Measurements from ENCODE around the gene EPHA2. TPM values are rescaled to one million over a fixed set of nuclear protein-coding genes. Genes with fewer than 3 reads are reported as not detected.
"Not testable (repeated sequence)": the region's sequence is repeated elsewhere in the genome, so short reads cannot be mapped to it uniquely, and the experiment has no call there.

The EPHA2 gene
- total RNA-seq, 1 donor from 2014 or later: 146 TPM

- peak; percentile 63 for ATAC-seq
Measured at GRCh38 chr1:16183765-16184556, 28.1 kb upstream of the EPHA2 start.

- peak; percentile 65 for ATAC-seq
Measured at GRCh38 chr1:16183179-16183578, 27.3 kb upstream of the EPHA2 start.

- ATAC-seq: peak; percentile 52
Measured at GRCh38 chr1:16181887-16182719, 26.2 kb upstream of the EPHA2 start.

- no peak for ATAC-seq
Measured at GRCh38 chr1:16180291-16180824, 24.5 kb upstream of the EPHA2 start.

GRCh38 chr1:16178596-16179497 lies 23.0 kb upstream of the EPHA2 start:
- ATAC-seq: peak; percentile 58

- ATAC-seq: no peak
Measured at GRCh38 chr1:16177306-16177705, 21.4 kb upstream of the EPHA2 start.

- no peak for ATAC-seq
Measured at GRCh38 chr1:16176653-16177052, 20.8 kb upstream of the EPHA2 start.

GRCh38 chr1:16175610-16176553 lies 20.0 kb upstream of the EPHA2 start:
- no peak for ATAC-seq

GRCh38 chr1:16174886-16175598 lies 19.2 kb upstream of the EPHA2 start:
- ATAC-seq: no peak

- peak; percentile 0 for ATAC-seq
Measured at GRCh38 chr1:16174261-16174868, 18.5 kb upstream of the EPHA2 start.

- peak; percentile 88 for ATAC-seq
Measured at GRCh38 chr1:16173447-16174260, 17.8 kb upstream of the EPHA2 start.

- peak; percentile 48 for ATAC-seq
Measured at GRCh38 chr1:16172964-16173446, 17.1 kb upstream of the EPHA2 start.

GRCh38 chr1:16172218-16172830 lies 16.5 kb upstream of the EPHA2 start:
- no peak for ATAC-seq

- ATAC-seq: no peak
Measured at GRCh38 chr1:16171314-16172151, 15.7 kb upstream of the EPHA2 start.

GRCh38 chr1:16170283-16170673 lies 14.4 kb upstream of the EPHA2 start:
- no peak for ATAC-seq

GRCh38 chr1:16168622-16169360 lies 12.9 kb upstream of the EPHA2 start:
- ATAC-seq: no peak

GRCh38 chr1:16168144-16168495 lies 12.3 kb upstream of the EPHA2 start:
- ATAC-seq: not testable (repeated sequence)
